ENCODE measurements around the gene EFCAB8.
"Not testable (repeated sequence)": the region's sequence is repeated elsewhere in the genome, so short reads cannot be mapped to it uniquely, and the experiment has no call there.

EFCAB8 gene

GRCh38 chr20:32972181-32973076 is 113.7 kb downstream of the EFCAB8 start:
- peak; percentile 94 for DNase-seq (ENCODE audit: low spot score)

DNA sequence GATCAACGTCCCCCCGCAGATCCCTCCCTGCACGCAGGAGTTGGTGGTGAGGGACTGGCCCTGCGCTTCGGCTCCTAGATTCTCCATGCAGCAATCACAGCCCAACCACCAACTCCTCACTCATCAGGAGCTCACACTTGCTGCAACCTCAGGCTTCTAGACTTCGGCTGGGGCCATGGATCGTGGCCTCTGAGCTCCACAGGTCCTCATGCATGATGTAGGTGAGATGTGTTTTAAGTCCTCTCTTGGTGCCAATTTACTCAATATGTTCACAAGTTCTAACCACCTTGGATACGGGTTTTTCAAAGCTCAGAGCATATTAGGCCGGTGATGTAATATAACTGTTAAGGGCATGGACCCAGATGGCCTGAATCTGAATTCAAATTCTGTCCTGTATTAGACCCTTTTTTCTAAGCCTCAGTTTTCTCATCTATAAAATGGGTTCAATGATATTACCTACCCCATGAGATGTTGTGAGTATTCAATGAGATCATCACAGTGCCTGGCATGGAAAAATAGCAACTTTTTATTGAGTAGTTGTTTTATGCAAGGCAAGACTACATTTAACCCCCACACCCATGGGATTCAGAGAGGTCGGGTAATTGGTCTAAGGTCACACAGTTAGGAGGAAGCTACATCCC is 114.5 kb downstream of the EFCAB8 start:
- no peak for DNase-seq (ENCODE audit: low spot score)

DNA sequence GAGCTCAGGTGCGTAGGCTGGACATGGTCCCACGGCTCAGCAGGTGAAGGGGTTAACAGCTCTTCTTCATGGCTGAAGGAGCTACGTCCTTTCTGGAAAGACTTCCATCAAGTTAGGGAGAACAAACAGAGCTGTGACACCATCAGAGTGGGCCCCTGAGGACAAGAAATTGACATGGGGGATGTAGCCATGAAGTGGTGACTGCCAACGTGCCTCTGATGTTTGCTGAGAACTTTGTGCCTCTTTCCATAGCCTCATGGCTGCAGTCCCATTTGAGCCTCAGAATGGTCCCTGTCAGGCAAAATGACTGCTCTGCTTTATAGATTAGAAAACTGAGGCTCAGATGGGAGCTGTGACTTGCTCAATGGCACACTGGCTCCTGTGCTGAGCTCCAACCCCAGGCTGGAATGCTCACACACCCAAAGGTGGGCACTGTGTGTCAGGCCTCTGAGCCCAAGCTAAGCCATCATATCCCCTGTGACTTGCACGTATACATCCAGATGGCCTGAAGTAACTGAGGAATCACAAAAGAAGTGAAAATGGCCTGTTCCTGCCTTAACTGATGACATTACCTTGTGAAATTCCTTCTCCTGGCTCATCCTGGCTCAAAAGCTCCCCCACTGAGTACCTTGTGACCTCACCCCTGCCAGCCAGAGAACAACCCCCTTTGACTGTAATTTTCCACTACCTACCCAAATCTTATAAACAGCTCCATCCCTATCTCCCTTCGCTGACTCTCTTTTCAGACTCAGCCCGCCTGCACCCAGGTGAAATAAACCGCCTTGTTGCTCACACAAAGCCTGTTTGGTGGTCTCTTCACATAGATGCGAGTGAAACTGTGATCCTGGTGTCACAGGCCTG is 115.7 kb downstream of the EFCAB8 start:
- DNase-seq (ENCODE audit: low spot score) = not testable (repeated sequence)

GRCh38 chr20:32975121-32975520 is 116.4 kb downstream of the EFCAB8 start:
- not testable (repeated sequence) for DNase-seq (ENCODE audit: low spot score)

- DNase-seq (ENCODE audit: low spot score) = no peak
These were observed 117.3 kb downstream of the EFCAB8 start for GRCh38 chr20:32975698-32976674.

DNA sequence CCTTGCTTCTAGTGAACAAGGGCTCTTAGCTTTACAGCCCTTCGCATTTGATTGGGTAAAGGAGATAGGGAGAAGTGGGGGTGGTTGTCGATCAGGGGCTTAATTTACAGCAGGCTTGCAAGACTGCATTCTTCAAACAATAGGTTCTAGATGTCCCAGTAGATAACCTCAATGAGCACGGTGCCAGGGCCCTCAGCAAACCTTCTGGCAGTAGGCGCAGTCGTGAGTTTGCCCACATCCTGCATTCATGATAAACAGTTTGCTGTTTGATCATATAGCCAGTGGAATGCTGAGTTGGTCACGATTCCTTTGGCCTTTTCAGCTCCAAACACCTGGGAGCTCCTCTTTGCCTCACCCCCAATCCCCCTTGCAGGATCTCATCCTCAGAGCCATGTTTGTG is 118.0 kb downstream of the EFCAB8 start:
- peak; percentile 15 for DNase-seq (ENCODE audit: low spot score)

DNA sequence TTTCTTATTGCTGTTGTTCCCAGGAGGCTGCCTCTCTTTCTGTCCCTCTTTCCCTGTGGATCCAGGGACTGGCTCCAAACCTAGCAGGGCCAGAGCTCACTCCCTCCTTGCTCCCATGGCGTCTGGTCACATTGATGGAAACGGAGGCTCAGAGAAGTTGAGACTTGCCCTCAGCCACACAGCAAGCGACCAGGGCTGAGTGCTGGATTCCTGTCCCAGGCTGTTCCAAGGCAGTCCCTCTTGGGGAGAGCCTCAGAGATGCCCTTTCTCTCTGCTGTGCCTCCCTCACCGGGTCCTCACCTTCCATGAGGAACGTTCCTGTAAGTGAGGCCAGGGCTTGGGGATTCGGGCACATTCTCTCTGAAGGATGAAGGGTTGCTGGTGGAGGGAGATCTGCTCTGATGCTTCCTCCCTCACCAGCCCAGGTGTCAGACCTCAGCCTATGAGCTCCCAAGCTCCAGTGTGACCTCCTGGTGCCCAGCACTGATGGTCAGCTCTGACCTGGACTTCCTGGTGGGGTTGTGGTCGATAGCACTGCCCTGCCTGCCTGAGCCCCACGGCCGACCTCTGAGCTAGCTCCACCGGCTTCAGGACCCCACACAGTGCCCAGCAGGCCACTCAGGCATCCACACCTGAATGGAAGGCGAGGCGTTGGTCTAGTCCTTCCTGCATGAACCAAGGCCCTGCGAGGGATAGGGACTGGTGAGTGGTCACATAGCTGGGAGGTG is 118.7 kb downstream of the EFCAB8 start:
- no peak for DNase-seq (ENCODE audit: low spot score)

GRCh38 chr20:32978009-32978335 is 119.2 kb downstream of the EFCAB8 start:
- no peak for DNase-seq (ENCODE audit: low spot score)

DNA sequence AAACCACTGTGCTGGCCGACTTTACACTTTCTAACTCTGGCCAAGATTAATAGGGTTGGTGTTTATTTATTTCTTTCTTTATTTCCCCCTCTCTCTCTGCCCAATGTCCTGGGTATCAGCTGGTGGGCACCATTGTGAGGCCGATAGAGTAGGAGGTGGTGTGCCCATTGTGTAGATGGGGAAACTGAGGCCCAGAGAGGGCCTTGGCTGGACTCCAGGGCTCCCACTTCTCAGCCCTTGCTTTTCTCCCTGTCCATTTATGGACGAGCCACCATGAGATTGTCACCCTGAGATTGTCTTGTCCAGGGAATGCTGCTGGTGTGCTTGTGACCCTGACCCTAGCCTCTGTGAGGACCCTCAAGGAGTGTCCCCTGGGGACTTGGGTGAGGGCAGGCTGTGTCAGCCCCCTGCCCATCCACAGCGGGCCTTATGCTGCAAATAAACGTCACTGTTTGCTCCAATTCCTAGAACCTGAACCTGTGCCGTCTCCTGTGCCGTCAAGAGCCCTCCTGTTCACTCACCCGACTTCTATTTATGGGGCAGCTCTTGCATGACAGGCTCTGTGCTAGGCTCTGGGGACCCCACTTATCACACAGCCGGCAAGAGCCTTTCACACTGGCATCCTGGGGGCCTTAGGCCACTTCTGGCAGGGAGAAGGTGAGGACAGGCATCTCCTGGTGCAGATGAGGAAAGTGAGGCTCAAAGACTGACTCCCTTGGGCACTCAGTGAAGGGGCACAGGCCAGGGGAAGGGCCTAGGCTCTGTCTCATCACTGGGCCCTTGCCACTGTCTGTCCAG is 120.7 kb downstream of the EFCAB8 start:
- no peak for DNase-seq (ENCODE audit: low spot score)

DNA sequence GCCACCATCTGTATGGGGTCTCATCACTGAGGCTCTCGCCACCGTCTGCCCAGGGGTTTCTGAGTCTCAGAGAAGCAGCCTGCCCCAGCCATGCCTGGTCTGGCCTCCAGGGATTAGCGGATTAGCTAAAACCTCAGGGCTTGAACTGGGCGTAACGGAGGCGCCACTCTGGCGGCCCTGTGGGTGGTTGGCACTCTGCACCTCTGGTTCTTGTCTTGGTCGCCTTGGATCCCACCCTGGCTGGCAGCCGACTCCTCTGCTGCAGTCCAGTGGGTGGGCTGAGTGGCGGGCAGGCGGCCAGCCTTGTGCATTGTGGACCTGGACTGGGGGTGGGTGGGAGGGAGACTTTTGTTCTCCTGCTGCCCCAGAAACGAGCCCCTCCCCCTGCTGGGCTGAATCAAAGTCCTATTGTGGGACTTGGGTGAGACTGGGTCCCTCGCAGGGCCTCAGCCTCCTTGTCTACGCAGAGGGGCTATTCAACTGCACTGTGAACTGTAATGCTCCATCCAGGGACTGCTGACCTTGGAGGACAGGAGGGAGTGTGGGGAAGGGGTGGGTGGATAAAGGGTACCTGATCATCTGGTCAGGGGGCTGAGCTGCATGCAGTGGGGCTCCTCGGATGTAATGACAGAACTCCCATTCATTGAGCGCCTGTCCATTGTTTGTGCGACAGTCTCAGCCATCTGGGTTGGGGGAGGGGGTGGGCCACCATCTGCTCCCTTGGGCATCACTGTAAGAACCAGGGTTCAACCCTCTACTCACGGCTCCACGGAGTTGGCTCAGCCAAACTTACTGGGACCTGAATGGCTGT is 121.6 kb downstream of the EFCAB8 start:
- no peak for DNase-seq (ENCODE audit: low spot score)

- DNase-seq (ENCODE audit: low spot score) = no peak
These were observed 122.3 kb downstream of the EFCAB8 start for GRCh38 chr20:32980990-32981389.

DNA sequence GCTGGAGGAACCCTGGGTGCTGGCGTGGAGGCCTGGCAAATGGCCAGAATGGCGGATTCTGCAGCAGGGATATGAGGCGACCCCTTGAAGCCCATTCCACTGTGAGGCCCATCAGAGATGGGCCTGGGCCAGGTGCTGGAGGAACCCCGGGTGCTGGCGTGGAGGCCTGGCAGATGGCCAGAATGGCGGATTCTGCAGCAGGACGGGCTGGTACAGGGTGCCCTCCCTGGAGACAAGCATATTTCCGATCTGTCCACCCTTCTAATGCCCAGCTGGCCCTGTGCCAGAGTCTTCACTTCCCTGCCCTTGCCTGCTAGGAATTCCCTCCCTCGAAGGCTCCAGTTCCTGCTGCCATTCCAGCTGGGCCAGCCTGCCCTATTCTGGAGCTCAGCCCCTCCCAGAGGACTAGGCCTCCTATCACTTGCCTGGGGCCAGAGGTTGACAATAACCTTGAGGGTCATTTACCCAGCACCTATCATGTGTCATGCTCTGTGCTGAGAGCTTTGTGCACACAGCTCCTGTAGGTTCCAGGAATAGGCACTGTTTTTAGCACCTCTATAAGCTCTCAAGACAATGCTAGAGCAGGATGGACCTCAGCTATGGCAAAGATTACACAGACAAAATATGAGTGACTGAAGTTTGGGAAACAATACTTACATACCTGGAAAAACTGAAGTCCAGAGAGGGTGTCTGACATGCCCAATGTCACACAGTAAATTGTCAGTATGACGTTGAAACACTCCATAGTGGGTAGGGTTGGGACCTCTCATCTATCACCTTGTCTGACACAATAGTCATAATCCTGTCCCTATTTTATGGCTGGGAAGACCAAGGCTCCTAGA is 124.1 kb downstream of the EFCAB8 start:
- DNase-seq (ENCODE audit: low spot score) = no peak

GRCh38 chr20:32983459-32984112 is 124.9 kb downstream of the EFCAB8 start:
- DNase-seq (ENCODE audit: low spot score) = no peak

- no peak for DNase-seq (ENCODE audit: low spot score)
These were observed 125.5 kb downstream of the EFCAB8 start for GRCh38 chr20:32984196-32984595.

- no peak for DNase-seq (ENCODE audit: low spot score)
These were observed 126.1 kb downstream of the EFCAB8 start for GRCh38 chr20:32984631-32985354.

GRCh38 chr20:32985596-32985995 is 126.9 kb downstream of the EFCAB8 start:
- DNase-seq (ENCODE audit: low spot score) = no peak
